Right atrium auricular region (tissue), 2 donors: ENCODE measurements around the gene GLI3. TPM values are rescaled to one million over a fixed set of nuclear protein-coding genes. Genes with fewer than 3 reads are reported as not detected.

Experiments
- DNase-seq: peaks from one replicate; pipeline ENCODE4 v3.0.0-alpha.2; 2019; ENCODE audit warnings: low spot score
- H3K27ac ChIP-seq, 2 donors: fragments of 200-600 bp; sonication (generic); 1 replicate in 1 of 2; 2 replicates in 1 of 2; pipeline ENCODE4 v1.5.1; 2016 to 2019
- H3K27me3 ChIP-seq, 2 donors: fragments of 200-600 bp; sonication (generic); one replicate each; pipeline versions ENCODE4 v1.5.1 to v1.6.0; 2017 to 2019
- H3K36me3 ChIP-seq: fragments of 200-600 bp; sonication (generic); one replicate; pipeline ENCODE4 v1.5.1; 2016
- H3K4me1 ChIP-seq, 2 donors: fragments of 200-600 bp; sonication (generic); one replicate each; pipeline versions ENCODE4 v1.5.1 to v1.6.0; 2017 to 2019
- H3K4me3 ChIP-seq, 2 donors: fragments of 200-600 bp; sonication (generic); 1 replicate in 1 of 2; 2 replicates in 1 of 2; pipeline ENCODE4 v1.5.1; 2017 to 2019; ENCODE audit warnings: mild to moderate bottlenecking in 1 of 2, moderate library complexity in 1 of 2
- H3K9me3 ChIP-seq, 2 donors: fragments of 200-600 bp; sonication (generic); one replicate each; pipeline ENCODE4 v1.5.1; 2019
- total RNA-seq, 2 donors: library from RNA; depleted of rRNA; stranded (reverse); fragments of >200 nt; gene quantifications; one replicate each; pipeline ENCODE4 v1.1.0, GENCODE V29; 2016
- TF ChIP-seq, protein P1 (sequence below), 2 donors: fragments of 200-600 bp; sonication (generic); IDR thresholded peaks; one replicate each; pipeline ENCODE4 v1.5.1; 2019; ENCODE audit warnings: antibody characterized with exemption in 2 of 2

The GLI3 gene
- total RNA-seq, 2 donors from 2014 or later = 1.5 to 2.0 TPM

DNA sequence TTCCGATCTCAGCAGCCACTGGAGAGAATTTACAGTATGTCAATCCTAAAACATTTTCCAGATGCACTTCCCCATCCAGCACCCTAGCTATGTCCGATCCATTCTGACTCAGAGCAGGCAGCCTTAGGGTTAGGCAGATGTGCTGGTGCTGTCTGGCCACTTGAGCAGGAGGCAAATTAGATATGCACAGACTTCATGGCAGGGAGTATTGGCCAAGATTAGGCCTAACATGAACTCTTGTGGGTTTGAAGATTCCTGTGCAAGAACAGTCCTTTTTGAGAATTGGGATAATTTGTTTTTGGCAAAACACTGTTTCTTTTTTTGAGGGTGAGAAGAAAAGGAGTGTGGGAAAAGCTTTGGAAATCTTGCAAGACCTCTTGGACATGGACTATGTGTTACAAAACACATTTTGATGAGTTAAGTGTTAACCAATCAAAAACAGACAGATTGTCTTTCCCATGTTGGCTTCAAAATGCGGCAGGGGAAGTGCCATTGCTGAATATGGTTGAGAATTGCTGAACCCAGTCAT is 315.5 kb downstream of the GLI3 start:
- DNase-seq = no peak
- TF ChIP-seq, protein P1, sequence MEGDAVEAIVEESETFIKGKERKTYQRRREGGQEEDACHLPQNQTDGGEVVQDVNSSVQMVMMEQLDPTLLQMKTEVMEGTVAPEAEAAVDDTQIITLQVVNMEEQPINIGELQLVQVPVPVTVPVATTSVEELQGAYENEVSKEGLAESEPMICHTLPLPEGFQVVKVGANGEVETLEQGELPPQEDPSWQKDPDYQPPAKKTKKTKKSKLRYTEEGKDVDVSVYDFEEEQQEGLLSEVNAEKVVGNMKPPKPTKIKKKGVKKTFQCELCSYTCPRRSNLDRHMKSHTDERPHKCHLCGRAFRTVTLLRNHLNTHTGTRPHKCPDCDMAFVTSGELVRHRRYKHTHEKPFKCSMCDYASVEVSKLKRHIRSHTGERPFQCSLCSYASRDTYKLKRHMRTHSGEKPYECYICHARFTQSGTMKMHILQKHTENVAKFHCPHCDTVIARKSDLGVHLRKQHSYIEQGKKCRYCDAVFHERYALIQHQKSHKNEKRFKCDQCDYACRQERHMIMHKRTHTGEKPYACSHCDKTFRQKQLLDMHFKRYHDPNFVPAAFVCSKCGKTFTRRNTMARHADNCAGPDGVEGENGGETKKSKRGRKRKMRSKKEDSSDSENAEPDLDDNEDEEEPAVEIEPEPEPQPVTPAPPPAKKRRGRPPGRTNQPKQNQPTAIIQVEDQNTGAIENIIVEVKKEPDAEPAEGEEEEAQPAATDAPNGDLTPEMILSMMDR (IDR thresholded peaks at IDR 0.05) = no peak
- Histone ChIP-seq H3K9me3 (no peaks in the 10 kb centered on the region), H3K4me3 (no peak overlapping the region), H3K4me1 (no peaks in the 10 kb centered on the region), H3K36me3 (no peaks in the 10 kb centered on the region), H3K27ac (no peak overlapping the region), H3K27me3 (no peaks in the 10 kb centered on the region)

DNA sequence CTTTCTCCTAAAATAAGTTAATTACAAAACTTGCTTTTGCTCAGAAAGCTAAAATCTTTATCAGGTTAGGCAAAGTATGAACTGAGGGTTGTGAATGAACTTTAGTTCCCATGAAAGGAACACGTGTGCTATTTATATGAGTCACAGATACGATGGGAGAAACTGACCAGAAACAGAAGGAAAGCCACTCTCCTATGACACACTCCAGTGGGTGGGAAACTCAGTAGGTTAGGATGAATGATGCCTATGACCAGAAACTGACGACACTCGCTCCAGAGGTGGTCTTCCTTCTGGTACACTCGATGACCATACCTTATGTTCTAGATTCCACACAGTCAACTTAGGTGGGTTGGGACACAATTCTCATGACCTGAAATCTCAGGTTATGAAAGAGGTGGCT is 318.4 kb downstream of the GLI3 start:
- Histone ChIP-seq H3K4me3 (no peak overlapping the region), H3K36me3 (no peaks in the 10 kb centered on the region), H3K4me1 (no peaks in the 10 kb centered on the region), H3K27me3 (no peaks in the 10 kb centered on the region), H3K9me3 (no peaks in the 10 kb centered on the region), H3K27ac (no peak overlapping the region)
- DNase-seq = no peak
- TF ChIP-seq, protein P1 (IDR thresholded peaks at IDR 0.05) = no peak

DNA sequence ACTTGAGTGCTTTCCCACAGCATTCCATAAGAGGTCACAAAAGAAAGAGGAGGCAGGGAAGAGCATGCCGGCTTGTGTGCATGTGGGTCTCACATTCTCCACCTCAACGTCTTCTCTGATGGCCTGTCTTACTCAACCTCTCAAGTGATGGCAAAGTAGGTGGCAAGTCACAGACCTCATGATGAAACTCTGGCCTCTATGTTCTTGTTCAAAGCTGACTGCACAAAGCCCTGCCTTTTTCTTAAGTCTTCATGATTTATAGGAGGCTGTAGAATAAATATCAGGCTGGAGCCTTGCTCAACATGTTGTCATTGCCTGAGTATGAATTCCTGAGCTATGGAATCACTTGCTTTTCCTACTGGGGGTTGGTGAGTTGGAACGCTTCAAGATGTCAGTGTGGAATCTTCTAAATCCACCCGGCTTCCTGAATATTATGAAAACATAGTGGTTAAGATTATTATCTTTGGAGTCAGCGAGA is 320.5 kb downstream of the GLI3 start:
- peak overlapping the region in 1 of 2 donors; percentile 24 for H3K27ac ChIP-seq

DNA sequence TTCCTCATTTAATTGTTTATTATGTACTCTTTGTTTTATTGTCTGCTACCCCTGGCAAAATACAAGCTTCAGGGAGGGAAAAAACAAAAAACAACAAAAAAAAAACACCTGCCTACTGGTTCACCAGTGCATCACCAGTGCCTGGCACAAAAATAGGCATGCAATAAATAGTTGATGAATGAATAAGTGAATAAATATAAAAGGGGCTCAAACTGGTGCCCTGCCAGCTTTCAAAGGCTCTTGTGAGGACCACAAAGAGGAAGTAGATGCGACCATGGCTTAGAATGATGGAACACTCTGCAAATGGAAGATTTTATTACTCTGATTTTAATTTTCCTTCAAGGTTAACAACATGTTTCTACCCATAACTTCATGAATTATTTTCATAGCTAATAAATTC is 321.1 kb downstream of the GLI3 start:
- Histone ChIP-seq H3K4me1 (no peaks in the 10 kb centered on the region), H3K27me3 (no peaks in the 10 kb centered on the region), H3K36me3 (no peaks in the 10 kb centered on the region), H3K4me3 (no peak overlapping the region), H3K9me3 (no peaks in the 10 kb centered on the region), H3K27ac (peak overlapping the region in 1 of 2 donors; percentile 24)
- no peak for DNase-seq
- TF ChIP-seq, protein P1 (IDR thresholded peaks at IDR 0.05) = no peak

More for the DNA sequence above, 320.5 kb downstream of the GLI3 start:
- H3K4me1 ChIP-seq = no peaks in the 10 kb centered on the region
- DNase-seq = no peak
- H3K9me3 ChIP-seq = no peaks in the 10 kb centered on the region
- no peak overlapping the region for H3K4me3 ChIP-seq
- no peaks in the 10 kb centered on the region for H3K27me3 ChIP-seq
- H3K36me3 ChIP-seq = no peaks in the 10 kb centered on the region
- TF ChIP-seq, protein P1 (IDR thresholded peaks at IDR 0.05) = no peak

DNA sequence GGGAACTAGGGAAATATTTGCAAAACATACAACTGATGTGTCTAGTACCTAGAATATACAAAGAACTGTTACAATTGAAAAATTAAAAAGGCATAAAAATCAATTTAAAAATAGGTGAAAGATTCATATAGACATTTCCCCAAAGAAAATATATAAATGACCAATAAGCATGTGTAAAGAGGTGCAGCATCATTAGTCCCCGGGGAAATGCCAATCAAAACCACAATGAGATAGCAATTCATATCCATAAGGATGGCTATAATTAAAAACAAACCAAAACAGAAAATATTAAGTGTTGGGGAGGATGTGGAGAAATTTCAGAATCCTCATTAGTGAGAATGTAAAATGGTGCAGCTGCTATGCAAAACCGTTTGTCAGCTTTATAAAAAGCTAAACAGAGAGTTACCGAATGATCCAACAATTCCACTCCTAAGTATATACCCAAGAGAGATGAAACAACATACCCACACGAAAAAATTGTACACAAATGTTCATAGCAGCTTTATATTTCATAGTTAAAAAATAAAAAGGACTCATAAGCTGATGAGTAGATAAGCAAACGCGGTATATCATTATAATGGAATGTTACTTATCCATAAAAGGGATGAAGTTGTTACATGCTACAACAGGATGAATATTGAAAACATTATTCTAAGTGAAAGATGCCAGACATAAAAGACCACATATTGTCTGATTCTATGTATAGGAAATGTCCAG is 324.0 kb downstream of the GLI3 start:
- Histone ChIP-seq H3K36me3 (no peaks in the 10 kb centered on the region), H3K4me1 (no peaks in the 10 kb centered on the region), H3K4me3 (no peak overlapping the region), H3K27ac (no peak overlapping the region), H3K27me3 (no peaks in the 10 kb centered on the region), H3K9me3 (no peaks in the 10 kb centered on the region)
- TF ChIP-seq, protein P1 (IDR thresholded peaks at IDR 0.05) = no peak
- no peak for DNase-seq
